Ovary (tissue), 3 donors: Measurements from ENCODE around the gene THY1.

ENCODE experiments used
- CTCF ChIP-seq, 3 donors: fragments of 450-650 bp in 2 of 3; fragments of 200-600 bp in 1 of 3; IDR thresholded peaks; one replicate each; pipeline versions ENCODE4 v1.5.1 to v1.8.0; 2016 to 2022; ENCODE audit warnings: antibody characterized with exemption in 3 of 3, mild to moderate bottlenecking in 1 of 3
- POLR2A ChIP-seq: fragments of 450-650 bp; IDR thresholded peaks from one replicate; pipeline ENCODE4 v1.6.1; 2017; ENCODE audit warnings: antibody characterized with exemption, mild to moderate bottlenecking, moderate library complexity
- donor health status: DM: no; HTN: no; CAD: no.

DNA sequence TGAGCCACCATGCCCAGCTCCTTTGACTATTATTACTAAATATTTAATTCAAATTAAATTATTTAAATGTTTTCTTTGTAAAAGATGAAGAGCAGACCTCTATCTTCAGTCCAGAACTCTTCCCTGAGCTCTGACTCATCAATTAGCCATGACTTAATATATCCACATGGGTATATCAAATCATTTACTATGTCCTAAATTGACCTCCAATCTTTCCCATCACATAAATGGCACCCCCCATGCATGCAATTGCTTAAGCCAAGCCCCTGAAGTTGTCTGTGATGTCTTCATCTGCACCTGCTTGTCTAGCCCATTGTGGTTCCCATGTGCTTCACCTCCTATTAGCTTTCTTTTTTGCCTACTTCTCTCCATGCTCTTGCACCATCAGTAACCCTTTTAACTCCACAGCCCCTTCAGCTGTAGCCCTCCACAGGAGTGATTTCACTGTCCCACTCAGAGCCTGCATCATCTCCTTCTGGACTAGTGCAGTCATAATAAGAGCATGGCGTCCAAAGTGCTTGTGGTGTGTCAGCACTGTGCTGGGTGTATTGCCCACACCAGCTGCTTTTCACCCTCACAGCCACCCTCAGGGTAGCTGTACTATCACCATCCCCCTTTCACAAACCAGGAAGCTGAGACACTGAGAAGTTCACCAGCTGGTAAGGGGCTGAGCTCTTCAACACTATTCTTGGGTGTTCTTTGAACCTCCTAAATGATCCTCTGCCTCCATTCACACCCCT lies 11.8 kb upstream of the THY1 start:
- TF ChIP-seq POLR2A: no peak
- TF ChIP-seq CTCF (IDR thresholded peaks at IDR 0.05): no peak
